GM18861 (cell line): ENCODE data around the gene RIMBP3C.
"Not testable (repeated sequence)": the region's sequence is repeated elsewhere in the genome, so short reads cannot be mapped to it uniquely, and the experiment has no call there.

Source experiments
- ATAC-seq: cut with Tn5 transposase; IDR thresholded peaks from one replicate; pipeline ENCODE4 v1.9.1; 2021; ENCODE audit not compliant: unreplicated experiment

RIMBP3C gene

DNA sequence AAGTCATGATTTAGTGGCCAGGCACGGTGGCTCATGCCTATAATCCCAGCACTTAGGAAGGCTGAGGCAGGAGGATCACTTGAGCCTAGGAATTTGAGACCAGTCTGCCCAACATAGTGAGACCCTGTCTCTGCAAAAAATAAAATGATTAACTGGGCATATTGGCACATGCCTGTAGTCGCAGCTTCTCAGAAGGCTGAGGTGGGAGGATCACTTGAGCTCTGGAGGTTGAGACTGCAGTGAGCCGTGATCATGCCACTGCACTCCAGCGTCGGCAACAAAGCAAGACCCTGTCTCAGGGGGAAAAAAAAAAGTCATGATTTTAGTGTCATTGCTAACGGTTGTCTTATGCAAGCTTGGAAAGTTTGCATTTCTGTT is 28.2 kb upstream of the RIMBP3C start:
- no peak for ATAC-seq

DNA sequence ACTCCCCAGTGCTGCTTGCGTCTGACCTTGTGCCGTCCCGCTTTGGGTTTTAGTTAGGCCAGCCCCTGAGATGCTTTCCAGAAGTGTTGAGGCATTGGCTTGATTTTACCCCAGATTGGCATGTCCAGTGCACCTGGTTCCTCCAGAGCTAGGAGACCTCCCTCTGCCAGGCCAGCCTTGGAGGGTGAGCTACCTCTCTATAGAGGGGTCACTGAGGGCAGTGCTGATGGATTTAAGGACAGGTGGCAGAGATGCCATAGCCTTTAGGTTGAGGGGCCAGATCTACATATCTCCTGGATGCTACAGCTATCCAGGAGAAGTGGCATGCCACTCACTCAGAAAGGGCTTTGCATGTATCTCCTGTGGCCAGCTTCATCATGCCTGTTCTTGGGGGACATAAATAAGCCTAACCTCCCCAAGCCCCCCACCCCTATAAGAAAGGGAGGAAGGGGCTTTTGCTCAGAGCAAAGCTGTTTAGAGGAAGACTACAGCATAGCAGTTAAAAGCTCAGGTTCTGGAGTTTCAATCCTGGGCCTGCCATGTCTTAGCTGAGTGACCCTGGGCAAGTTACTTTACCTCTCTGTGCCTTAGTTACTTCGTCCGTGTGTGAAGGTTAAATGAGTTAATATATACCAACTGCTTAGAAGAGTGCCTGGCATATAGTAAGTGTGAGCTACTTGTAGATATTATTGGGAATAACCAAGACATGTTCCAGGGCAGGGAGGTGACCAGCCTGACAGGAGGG is 22.7 kb upstream of the RIMBP3C start:
- ATAC-seq: no peak

DNA sequence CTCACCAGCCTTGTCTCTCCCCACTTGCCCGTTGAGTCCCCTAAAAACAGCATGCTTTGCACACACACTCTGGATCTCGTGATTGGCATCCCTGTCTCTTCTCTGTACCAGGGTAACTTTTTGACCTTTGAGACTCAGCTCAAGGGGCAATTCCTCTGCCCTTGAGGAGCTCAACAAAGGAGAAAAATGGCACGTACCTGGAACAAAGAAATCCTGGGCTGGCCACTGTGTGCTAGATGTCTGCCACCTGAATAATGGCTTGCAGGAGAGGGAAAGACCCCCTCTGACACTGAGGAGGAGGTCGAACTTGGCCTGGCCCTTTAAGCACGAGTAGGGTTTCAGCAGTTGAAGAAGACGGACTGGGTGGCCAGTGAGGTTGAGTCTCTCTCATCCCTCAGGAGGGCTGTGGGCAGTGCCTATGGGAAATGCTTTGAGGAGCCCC is 22.1 kb upstream of the RIMBP3C start:
- no peak for ATAC-seq

DNA sequence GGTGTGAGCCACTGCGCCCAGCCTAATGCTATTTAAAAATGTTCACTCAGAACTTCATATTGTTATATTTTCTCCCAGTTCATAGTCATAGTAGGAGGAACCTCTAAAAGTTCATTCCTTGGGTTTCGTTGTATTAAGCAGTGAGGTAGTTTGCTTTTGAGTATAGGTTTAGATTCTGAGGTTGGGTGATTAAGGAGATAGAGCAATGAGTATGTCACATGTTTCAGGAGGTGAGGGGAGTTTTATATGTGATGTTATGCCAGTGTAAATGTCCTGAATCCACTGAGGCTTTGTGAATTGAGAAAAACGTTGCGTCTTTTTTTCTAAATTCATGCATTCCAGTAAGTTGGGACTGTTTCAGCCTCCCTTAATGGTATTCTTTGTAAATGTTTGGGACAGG is 20.4 kb upstream of the RIMBP3C start:
- ATAC-seq: no peak

DNA sequence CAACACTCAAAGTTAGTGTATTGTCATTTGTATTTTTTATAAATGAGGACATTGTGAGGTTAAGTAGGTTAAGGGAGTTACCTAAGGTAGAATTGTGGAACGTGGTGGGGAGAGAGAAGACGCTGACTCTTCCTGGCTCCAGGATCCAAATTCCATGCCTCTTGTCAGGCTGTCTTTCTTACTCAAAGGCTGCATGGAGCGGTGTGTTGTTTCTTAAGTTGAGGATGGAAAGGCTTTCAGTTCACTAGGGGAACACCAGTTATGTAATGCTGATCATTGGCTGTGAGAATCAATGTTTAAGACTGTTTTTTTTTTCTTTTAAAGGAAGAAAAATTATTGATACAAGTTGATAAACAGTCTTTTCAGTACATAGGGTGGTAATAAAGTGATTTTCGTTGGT is 19.1 kb upstream of the RIMBP3C start:
- ATAC-seq: no peak

DNA sequence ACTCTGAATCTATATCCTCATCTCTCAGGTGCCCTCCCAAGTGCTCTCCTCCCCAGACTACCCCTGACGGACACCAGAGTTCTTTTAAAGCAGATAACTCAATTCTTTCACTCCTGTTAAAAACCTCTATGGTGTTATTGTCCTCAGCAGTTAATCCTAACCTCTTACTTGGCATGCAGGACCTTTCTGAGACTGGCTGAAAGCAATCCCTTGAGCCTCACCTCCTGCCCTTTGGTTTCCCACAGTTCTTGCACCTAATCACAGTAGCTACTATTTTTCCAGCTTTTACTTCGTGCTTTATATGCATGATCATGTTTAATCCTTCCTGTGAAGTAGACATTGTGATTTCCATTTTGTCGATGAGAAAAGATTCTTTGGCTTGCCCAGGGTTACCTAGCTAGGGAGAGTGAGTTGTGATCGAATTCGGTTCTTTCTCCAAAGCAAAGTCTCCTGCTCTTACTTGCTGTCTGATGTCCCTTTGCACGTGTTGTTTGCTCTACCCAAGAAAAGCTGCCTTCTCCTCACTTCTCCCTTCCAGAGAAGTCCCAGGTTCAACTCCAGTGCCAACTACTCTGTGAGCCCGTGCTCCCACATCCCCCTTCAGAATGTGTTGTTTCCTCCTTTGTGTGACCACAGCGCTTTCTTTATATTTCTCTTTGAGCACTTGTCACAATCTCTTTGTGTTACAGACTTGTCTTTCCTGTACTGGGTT is 18.4 kb upstream of the RIMBP3C start:
- no peak for ATAC-seq

DNA sequence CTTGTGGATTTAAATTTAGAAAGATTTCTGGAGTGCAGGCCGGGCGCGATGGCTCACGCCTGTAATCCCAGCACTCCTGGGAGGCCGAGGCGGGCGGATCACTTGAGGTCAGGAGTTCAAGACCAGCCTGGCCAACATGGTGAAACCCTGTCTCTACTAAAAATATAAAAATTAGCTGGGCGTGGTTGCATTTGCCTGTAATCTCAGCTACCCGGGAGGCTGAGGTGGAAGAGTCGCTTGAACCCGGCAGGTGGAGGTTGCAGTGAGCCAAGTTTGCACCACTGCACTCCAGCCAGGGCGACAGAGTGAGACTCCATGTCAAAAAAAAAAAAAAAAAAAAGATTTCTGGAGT is 17.8 kb upstream of the RIMBP3C start:
- ATAC-seq: not testable (repeated sequence)

DNA sequence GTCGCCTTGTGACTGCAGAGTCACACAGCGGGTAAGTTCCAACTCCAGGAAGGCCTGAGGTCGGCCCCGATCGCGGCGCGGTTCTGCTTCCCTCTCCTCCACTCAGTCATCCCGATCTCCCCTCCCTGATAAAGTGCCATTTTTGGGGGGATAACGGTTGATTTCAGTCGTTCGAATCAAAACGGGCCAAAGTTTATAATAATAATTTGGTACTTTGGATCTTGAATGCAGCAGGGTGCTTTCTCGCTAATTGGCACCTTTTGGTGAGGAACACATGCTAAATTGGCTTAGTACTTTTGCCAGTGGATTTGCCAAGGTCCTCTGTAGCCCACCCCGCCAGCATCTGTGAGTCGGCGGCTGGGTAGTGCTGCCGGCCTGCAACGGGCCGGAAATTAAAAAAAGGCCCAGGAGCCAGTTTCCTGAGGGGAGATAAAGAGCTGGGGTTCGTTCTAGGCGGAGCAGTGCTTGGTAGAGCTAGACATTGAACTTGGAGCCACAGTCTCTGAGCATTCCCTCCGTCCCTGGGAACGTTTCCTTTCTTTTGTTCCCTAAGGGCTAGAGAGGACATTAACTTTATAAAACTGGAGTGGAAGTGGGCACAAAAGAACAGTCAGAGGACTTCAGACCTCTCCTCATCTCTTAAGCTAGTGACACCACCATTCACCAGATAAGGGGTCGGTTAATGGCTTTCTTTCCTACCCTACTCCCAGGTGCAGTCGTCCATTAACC is 17.2 kb upstream of the RIMBP3C start:
- ATAC-seq: no peak

DNA sequence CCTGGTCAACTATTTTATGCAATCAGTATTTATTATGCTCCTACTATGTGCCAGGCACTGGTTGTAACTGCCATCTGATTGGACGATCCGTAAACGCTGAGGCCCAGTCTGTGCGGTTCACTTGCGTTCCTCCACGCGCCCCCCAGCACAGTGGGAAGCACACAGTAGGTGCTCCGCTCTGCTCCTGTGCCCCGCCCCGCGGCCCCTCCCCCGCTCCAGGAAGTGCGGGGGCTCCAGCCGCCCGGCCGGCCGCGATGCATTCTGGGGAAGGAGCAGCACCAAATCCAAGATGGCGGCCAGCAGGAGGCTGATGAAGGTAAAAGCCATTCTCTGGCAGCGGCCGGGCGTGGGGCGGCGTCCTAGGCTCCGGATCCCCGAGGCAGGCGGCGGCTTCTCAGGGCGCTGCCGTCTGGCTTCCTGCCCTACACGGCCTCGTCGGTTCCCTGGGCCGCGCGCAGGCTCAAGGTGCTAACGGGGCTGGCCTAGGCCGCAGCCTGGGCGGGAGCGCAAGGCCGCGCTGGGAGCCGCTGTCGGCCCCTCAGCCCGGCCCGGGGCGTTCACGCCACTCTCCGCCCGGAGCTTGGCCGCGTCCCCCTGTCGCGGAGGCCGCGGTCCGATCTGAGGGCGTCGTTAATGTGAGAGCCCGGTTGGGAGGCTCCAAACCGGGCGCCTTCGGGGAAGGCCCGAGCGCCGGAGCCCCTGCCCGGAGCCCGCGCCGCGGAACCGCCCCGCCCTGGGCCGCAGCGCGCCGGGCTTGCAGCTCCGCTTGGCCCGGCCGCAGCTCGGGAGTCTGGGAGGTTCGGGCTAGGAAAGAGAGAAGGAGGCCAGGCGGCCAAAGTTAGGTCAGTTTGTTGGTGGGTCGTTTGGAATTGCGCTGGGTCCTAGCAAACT is 16.4 kb upstream of the RIMBP3C start, which contains the start of gene UBE2L3:
Gene UBE2L3, plus strand, starts transcription at position 259 of the 891 bp plus-strand sequence. Its CDS starts 31 bp downstream, at position 290.
- no peak for ATAC-seq

DNA sequence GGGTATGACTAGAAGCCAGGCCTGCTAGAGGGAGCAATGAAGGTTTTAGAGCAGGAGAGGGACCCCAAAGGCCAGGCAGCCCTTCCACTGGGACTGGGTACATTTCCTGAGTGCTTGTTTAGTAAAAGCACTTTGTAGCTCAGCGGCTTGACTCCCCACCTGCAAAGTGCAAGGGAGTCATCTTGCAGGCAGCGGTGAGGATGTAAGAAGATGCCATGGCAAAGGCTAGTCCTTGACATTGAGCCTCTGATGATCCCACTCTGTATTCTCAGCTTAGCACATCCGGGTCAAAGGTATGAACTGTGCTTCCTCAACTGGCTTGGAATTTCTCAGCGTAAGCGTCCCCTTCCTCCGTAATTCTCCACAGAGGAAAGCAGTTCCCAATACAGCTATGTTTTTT is 13.2 kb upstream of the RIMBP3C start:
- no peak for ATAC-seq

DNA sequence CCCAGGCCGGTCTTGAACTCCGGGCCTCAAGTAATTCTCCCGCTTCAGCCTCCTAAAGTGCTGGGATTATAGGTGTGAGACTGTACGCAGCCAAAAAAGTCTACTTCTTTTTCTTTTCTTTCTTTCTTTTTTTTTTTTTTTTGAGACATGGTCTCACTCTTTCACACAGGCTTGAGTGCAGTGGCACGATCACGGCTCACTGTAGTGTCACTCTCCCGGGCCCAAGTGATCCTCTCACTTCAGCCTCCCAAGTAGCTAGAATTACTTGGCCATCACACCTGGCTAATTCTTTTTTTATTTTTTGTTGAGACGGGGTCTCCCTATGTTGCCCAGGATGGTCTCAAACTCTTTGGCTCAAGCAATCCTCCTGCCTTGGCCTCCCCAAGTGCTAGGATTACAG is 12.7 kb upstream of the RIMBP3C start:
- no peak for ATAC-seq

DNA sequence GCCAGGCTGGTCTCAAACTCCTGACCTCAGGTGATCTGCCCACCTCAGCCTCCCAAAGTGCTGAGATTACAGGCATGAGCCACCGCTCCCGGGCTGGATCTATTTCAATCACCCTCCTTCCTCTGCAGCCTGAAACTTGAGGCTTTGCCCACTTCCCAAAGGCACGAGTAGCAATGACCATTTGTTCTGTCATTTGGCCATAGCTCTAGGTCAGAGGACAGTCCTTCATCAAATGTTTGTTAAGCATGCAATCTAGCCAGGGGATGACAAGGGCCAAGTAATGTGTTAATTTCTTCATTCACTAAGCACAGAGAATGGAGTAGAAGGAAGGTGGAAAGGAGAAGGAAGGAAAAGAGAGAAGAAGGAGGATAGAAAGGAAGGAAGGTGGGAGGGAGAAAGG is 9.4 kb upstream of the RIMBP3C start:
- not testable (repeated sequence) for ATAC-seq

DNA sequence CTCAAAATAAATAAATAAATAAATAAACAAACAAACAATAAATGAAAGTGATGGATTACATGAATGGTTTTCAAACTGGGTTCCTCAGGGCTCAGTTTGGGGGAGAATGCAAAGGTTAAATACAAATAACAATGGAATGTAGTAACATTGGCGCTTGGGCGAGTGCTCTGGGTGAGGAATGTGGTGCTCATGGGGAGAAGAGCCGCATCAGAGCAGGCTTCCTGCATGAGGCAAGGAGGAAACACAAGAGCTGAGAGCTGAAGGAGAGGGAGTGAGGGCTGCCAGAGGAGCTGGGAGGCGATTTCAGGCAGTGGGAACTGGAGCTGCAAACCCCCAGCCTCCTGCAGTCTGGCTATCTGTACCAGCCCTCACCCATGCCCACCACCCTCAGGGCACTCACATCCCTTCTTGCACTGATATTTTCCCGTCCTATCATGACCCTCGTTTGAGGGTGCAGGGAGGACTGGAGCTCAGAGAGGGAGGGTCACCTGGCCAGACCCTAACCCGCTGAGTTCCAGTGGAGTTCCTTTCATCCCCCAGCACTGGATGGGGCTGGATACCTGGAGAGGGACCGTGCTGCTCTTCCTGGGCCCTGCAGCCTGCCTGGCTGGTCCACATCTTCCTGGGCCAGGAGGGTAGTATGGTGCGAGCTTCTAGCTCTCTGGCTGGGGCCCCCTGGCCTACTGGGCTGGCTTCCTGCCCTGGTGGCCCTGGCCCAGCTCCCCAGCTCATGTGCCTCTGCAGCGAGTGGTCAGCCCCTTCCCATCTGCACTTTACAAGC is 8.3 kb upstream of the RIMBP3C start:
- ATAC-seq: not testable (repeated sequence)

DNA sequence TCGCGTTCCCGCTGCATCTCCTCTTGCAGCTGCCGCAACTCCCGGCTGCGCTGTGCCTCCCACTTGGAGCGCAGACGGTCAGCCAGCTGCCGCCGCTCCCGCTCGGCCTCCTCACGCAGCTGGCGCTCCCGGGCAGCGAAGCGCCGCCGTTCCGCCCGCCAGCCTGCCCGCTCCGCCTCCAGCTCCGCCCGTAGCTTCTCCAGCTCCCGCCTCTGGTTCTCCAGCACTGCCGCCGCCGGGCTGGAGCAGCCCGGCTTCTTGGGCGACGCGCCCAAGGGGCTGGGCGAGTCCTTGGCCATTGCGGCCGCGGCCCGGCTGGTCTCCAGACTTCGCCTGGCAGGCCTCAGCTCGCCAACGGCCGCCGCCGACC is 598 bp downstream of the RIMBP3C start:
- peak; percentile 32 for ATAC-seq

DNA sequence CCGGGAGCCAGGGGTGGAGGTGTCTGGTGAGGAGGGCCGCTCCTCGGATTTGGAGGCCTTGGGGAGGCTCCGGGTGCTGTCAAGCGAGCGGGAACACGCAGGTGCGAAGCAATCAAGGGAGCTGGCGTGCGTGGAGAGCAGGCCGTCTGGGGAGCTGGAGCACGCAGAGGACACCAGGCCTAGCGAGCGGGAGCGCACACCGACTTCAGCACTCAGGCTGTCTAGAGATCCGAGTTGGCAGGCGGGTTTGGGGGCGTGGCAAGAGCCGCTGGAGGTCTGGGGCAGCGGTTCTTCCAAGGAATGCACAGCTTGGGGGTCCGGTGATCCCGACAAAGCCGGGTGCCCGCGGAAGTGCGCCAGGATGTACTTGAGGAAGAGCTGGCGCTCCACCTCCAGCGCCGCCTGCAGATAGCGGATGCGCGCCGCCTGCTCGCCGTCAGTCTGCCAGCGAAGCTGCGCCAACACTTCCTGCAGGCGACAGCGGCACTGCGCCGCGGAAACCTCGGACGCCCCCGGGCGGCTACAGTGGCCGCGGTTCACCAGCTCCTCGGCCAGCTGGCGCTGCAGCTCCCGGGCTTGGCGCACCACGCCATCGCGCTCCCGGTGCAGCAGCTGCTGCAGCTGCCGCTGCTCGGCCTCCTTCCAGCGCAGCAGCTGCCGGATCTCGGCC is 1.1 kb downstream of the RIMBP3C start:
- ATAC-seq: peak; percentile 48

DNA sequence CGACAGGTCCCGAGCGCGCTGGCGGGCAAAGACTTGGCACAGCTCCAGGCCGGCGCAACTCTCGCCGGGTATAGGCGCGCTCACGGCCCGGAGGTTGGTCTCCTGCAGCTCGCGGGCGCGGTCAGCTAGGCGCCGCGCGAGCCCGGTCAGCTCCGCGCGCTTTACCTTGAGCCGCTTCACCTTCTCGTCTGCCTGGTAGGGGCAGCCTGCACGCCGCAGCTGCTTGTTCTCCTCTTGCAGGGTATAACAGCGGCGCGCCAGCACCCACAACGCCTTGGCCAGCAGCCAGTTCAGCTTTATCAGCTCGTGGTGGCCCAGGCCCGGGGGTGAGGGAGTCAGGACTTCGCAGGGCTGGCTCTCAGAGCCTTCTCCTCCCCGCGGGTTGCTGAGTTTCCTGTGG is 1.7 kb downstream of the RIMBP3C start:
- ATAC-seq: not testable (repeated sequence)

DNA sequence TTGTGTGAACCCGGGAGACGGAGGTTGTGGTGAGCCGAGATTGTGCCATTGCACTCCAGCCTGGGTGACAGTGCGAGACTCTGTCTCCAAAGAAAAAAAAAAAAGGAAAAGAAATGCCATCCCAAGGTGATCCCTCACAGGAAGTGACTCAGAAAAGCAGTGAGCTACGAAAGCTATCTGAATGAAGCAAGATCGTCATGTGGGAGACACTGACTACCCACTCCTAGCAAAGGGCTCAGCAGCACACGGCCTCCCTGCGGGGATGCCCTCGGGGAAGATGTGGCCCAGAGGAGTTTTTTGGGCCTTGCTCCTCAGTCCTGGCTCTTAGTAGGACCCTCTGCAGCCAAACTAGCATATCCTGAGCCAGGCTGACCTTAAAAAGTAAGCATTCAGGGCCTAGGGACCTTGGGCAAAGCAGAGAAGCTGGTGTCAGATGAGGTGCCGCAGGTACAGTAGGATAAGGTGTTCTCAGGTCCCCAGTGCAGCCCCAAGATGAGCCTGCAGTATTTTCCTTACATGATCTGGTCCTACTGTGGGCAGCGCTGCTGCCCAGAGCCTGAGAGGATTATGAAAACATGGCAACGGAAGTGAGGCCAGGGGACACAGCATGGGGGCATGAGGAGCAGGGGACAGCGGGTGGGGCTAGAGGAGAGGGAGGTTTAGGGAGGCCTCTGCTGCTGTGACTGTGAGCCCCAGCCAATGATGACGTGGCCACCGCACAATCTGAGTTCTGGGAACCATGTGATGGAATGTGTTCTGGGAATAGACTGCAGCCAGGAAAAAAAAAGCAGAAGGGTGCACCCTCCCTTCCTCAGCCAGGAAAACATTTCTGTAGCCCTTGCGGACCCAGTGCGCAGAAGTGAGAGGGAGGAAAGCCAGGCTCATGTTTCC is 6.6 kb downstream of the RIMBP3C start:
- ATAC-seq: not testable (repeated sequence)

DNA sequence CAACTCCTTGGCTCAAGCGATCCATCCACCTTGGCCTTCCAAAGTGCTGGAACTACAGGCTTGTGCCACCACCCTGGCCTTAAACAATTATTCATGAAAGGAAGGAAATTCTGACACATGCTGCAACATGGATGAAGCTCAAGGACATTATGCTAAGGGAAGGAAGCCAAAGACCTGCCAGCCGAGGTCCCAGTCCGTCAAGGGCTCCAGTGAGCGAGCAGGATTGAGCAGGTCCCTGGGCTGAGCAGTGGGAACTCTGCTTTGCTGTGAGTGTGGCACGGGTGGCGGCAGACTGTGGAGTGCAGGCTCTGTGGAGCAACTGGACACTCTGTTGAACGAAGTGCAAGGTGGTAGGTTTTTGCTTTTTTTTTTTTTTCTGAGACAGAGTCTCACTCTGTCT is 11.4 kb downstream of the RIMBP3C start:
- not testable (repeated sequence) for ATAC-seq
